Endodermal cell (in vitro differentiated cells): ENCODE results near the gene KHDRBS1. TPM values are rescaled to one million over a fixed set of nuclear protein-coding genes. Genes with fewer than 3 reads are reported as not detected.

Experiments used
- DNase-seq: peaks from one replicate; pipeline ENCODE4 v3.0.0-alpha.2; 2017
- H3K27ac ChIP-seq: 2 replicates; pipeline ENCODE4 v1.5.1; 2013; ENCODE audit warnings: mild to moderate bottlenecking, low read depth, low read length, moderate library complexity
- H3K27me3 ChIP-seq: 2 replicates; pipeline ENCODE4 v1.6.1; 2013; ENCODE audit warnings: mild to moderate bottlenecking, low read length, moderate library complexity; ENCODE audit not compliant: insufficient read depth, control insufficient read depth, poor library complexity, severe bottlenecking
- H3K36me3 ChIP-seq: 2 replicates; pipeline ENCODE4 v1.7.0; 2013; ENCODE audit warnings: mild to moderate bottlenecking, low read length, moderate library complexity; ENCODE audit not compliant: control insufficient read depth, insufficient read depth
- H3K4me1 ChIP-seq: one replicate; pipeline ENCODE4 v1.7.0; 2013; ENCODE audit warnings: low read length; ENCODE audit not compliant: control insufficient read depth, insufficient read depth
- H3K4me3 ChIP-seq: 2 replicates; pipeline ENCODE4 v1.5.1; 2013; ENCODE audit warnings: mild to moderate bottlenecking, low read length, moderate library complexity
- H3K9ac ChIP-seq: 2 replicates; pipeline ENCODE4 v1.6.1; 2013; ENCODE audit warnings: mild to moderate bottlenecking, low read length, moderate library complexity; ENCODE audit not compliant: poor library complexity, severe bottlenecking; ENCODE audit errors: extremely low read depth
- H3K9me3 ChIP-seq: 2 replicates; pipeline ENCODE4 v1.6.1; 2013; ENCODE audit warnings: mild to moderate bottlenecking, low read length, moderate library complexity; ENCODE audit not compliant: control insufficient read depth
- H3K27ac Mint-ChIP-seq: 2 replicates; pipeline ENCODE4 v1.8.0; 2020; ENCODE audit warnings: mixed read lengths
- H3K27me3 Mint-ChIP-seq: 2 replicates; pipeline ENCODE4 v1.8.0; 2021; ENCODE audit warnings: mild to moderate bottlenecking, mixed read lengths; ENCODE audit not compliant: insufficient read depth
- H3K36me3 Mint-ChIP-seq: 2 replicates; pipeline ENCODE4 v1.8.0; 2020; ENCODE audit warnings: low read depth, mixed read lengths
- H3K4me1 Mint-ChIP-seq: 2 replicates; pipeline ENCODE4 v1.8.0; 2020; ENCODE audit warnings: mixed read lengths
- H3K4me3 Mint-ChIP-seq: 2 replicates; pipeline ENCODE4 v1.8.0; 2020; ENCODE audit warnings: mild to moderate bottlenecking, moderate library complexity, mixed read lengths
- H3K9me3 Mint-ChIP-seq: 2 replicates; pipeline ENCODE4 v1.8.0; 2020; ENCODE audit warnings: mild to moderate bottlenecking, mixed read lengths
- WGBS, 2 experiments: methylation state at CpG; one replicate each; pipeline versions ENCODE4 v1.1.5 to v1.1.7; 2013; ENCODE audit warnings: missing lambda C conversion rate in 2 of 2, mixed read lengths in 1 of 2; ENCODE audit not compliant: insufficient coverage in 1 of 2, insufficient read length in 1 of 2; 5-methylcytosine and 5-hydroxymethylcytosine counted together
- total RNA-seq, 2 donors: library from RNA; stranded (reverse); fragmentation: NEBNext Ultra II Directional in 1 of 2; extraction: Animal tissue kit (Norgen Biotek cat#: 25700) in 1 of 2; gene quantifications; 2 replicates in 1 of 2; 3 replicates in 1 of 2; pipeline ENCODE4 v1.2.1, GENCODE V29; 2021
- TF ChIP-seq, protein P1 (sequence below): fragments of 200-600 bp; sonication (generic); conservative IDR thresholded peaks from 2 replicates; pipeline ENCODE4 v1.5.0; 2021; ENCODE audit warnings: antibody characterized with exemption, mild to moderate bottlenecking

Gene KHDRBS1
- total RNA-seq, 2 donors from 2014 or later = 201 to 235 TPM

DNA sequence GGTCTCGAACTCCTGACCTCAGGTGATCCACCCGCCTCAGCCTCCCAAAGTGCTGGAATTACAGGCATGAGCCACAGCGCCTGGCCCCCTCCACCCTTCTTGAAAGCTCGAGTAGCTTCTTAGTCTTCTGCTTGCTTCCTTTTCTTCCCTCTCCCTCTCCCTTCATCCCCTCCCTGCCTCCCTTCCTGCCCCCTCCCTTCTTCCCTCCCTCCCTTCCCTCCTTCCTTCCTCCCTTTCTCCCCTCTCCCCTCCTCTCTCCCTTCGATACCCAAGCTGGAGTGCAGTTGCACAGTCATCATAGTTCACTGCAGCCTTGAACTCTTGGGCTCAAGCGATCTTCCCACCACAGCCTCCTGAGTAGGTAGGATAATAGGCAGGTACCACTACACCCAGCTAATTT lies 11.8 kb downstream of the KHDRBS1 start:
- Mint-ChIP-seq H3K4me1 (peaks cover 8% of the 10 kb centered on the region), H3K27ac (no peak overlapping the region), H3K4me3 (no peak overlapping the region), H3K36me3 (peaks cover 36% of the 10 kb centered on the region), H3K9me3 (no peaks in the 10 kb centered on the region), H3K27me3 (no peaks in the 10 kb centered on the region)
- 87 to 97% methylated on average over 4 to 6 of the region's 6 CpGs for WGBS, 2 experiments
- no peak overlapping the region for H3K27ac ChIP-seq
- peaks cover 79% of the 10 kb centered on the region for H3K36me3 ChIP-seq
- no peaks in the 10 kb centered on the region for H3K9me3 ChIP-seq
- no peaks in the 10 kb centered on the region for H3K4me1 ChIP-seq
- H3K4me3 ChIP-seq = no peak overlapping the region
- TF ChIP-seq, protein P1, sequence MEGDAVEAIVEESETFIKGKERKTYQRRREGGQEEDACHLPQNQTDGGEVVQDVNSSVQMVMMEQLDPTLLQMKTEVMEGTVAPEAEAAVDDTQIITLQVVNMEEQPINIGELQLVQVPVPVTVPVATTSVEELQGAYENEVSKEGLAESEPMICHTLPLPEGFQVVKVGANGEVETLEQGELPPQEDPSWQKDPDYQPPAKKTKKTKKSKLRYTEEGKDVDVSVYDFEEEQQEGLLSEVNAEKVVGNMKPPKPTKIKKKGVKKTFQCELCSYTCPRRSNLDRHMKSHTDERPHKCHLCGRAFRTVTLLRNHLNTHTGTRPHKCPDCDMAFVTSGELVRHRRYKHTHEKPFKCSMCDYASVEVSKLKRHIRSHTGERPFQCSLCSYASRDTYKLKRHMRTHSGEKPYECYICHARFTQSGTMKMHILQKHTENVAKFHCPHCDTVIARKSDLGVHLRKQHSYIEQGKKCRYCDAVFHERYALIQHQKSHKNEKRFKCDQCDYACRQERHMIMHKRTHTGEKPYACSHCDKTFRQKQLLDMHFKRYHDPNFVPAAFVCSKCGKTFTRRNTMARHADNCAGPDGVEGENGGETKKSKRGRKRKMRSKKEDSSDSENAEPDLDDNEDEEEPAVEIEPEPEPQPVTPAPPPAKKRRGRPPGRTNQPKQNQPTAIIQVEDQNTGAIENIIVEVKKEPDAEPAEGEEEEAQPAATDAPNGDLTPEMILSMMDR = no peak
- no peak overlapping the region for H3K9ac ChIP-seq
- no peaks in the 10 kb centered on the region for H3K27me3 ChIP-seq
- peak; percentile 24 for DNase-seq

DNA sequence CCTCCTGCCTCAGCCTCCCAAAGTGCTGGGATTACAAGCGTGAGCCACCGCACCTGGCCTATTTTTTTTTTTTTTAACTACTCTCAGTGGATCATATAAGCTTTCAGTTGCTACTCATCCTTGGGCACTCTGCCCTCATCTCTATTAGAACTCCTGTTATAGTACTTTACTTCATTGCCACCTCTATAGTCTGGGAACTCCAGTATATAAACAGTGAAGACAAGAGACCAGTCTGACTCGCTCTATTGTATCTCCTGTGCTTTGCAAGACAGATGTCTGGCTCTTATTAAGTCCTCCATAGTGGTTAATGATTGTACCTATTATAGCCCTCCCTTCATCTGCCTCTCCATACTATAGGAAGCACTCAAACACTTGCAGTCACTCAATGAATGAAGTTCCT lies 15.1 kb downstream of the KHDRBS1 start:
- peaks cover 39% of the 10 kb centered on the region for H3K36me3 Mint-ChIP-seq
- Histone ChIP-seq H3K9me3 (no peaks in the 10 kb centered on the region), H3K4me3 (no peak overlapping the region), H3K27ac (no peak overlapping the region), H3K9ac (no peak overlapping the region), H3K4me1 (peaks cover 9% of the 10 kb centered on the region), H3K36me3 (peaks cover 81% of the 10 kb centered on the region), H3K27me3 (no peaks in the 10 kb centered on the region)
- H3K4me3 Mint-ChIP-seq = no peak overlapping the region
- TF ChIP-seq, protein P1 = no peak
- no peaks in the 10 kb centered on the region for H3K9me3 Mint-ChIP-seq
- WGBS, 2 experiments = 90 to 94% methylated on average over 3 of the region's 3 CpGs
- H3K4me1 Mint-ChIP-seq = peaks cover 21% of the 10 kb centered on the region
- no peaks in the 10 kb centered on the region for H3K27me3 Mint-ChIP-seq
- no peak for DNase-seq
- H3K27ac Mint-ChIP-seq = no peak overlapping the region

DNA sequence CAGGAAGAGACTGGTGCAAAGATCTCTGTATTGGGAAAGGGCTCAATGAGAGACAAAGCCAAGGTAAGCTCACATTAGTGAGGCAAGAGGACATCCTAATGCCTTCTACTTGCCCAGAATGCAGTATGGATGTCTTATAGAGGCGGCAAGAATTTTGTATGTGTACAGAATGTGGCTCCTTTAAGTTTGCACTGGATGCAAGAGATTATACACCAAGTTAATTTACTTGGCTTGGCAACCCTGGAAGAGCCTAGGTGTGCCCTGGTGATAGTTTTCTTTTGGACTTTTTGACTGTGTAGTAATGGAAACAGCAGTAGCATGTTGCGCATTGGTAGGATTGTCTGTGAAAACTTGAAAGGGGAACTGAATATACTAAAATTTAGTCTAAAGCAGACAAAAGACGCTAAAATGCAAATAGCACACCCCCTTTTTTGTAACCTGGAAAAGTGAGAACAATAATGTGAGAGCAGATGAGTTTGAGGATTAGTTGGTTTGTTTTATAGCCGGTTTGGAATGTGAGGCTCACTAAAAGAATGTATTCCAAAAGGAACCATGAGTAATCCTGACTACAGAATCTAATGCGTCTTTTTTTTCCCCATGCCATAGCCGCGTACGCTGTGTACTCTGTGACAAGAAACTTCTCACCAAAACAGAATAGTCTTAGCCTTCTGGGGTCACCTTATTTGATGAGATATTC lies 18.1 kb downstream of the KHDRBS1 start:
- Histone ChIP-seq H3K9ac (no peak overlapping the region), H3K27ac (no peak overlapping the region), H3K4me1 (peaks cover 9% of the 10 kb centered on the region), H3K4me3 (peak overlapping the region; percentile 0), H3K27me3 (no peaks in the 10 kb centered on the region), H3K9me3 (no peaks in the 10 kb centered on the region), H3K36me3 (peaks cover 83% of the 10 kb centered on the region)
- no peak for DNase-seq
- Mint-ChIP-seq H3K4me3 (peak overlapping the region; percentile 12), H3K36me3 (peaks cover 54% of the 10 kb centered on the region), H3K4me1 (peaks cover 21% of the 10 kb centered on the region), H3K27me3 (no peaks in the 10 kb centered on the region), H3K27ac (peak overlapping the region; percentile 68), H3K9me3 (no peaks in the 10 kb centered on the region)
- TF ChIP-seq, protein P1 = no peak
- 96% methylated on average over 8 of the region's 8 CpGs for WGBS, 2 experiments
